Measurements from ENCODE around the gene GRIN2D. TPM values are rescaled to one million over a fixed set of nuclear protein-coding genes. Genes with fewer than 3 reads are reported as not detected.

GRIN2D gene
- total and polyA plus RNA-seq, 12 donors, result 0.04 to 1.0 (median 0.21) TPM

DNA sequence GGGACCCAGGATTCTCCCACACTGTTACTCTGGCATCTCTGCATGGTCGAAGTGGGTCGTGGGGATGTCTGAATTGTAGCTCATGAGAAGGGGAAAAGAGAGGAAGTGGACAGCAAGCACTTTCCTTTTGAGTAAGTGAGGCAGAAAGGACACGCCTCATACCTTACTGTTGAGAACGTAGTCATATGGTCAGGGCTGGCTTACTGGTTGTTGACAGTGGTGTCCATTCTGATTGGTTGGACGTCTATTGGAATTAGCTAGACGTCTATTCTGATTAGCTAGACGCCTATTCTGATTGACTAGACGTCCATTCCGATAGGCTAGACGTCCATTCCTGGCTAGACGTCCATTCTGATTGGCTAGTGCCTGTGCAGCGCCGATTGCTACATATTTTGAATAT lies 12.4 kb downstream of the GRIN2D start:
- Histone ChIP-seq H3K27ac (no peak overlapping the region), H3K27me3 (peaks cover 0 to 12% (median 0%) of the 10 kb centered on the region in 7 donors), H3K4me1 (no peaks in the 10 kb centered on the region), H3K36me3 (no peaks in the 10 kb centered on the region), H3K4me3 (no peak overlapping the region), H3K9me3 (peaks cover 0 to 5% (median 0%) of the 10 kb centered on the region in 11 donors)
- intact Hi-C loops (cut with DNase I), result no loop called here
- ATAC-seq (no peak), DNase-seq (no peak)
- TF ChIP-seq, protein P1, sequence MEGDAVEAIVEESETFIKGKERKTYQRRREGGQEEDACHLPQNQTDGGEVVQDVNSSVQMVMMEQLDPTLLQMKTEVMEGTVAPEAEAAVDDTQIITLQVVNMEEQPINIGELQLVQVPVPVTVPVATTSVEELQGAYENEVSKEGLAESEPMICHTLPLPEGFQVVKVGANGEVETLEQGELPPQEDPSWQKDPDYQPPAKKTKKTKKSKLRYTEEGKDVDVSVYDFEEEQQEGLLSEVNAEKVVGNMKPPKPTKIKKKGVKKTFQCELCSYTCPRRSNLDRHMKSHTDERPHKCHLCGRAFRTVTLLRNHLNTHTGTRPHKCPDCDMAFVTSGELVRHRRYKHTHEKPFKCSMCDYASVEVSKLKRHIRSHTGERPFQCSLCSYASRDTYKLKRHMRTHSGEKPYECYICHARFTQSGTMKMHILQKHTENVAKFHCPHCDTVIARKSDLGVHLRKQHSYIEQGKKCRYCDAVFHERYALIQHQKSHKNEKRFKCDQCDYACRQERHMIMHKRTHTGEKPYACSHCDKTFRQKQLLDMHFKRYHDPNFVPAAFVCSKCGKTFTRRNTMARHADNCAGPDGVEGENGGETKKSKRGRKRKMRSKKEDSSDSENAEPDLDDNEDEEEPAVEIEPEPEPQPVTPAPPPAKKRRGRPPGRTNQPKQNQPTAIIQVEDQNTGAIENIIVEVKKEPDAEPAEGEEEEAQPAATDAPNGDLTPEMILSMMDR (IDR thresholded peaks at IDR 0.05), result no peak
- 76 to 84% methylated on average over 13 of the region's 13 CpGs for WGBS, 2 donors

DNA sequence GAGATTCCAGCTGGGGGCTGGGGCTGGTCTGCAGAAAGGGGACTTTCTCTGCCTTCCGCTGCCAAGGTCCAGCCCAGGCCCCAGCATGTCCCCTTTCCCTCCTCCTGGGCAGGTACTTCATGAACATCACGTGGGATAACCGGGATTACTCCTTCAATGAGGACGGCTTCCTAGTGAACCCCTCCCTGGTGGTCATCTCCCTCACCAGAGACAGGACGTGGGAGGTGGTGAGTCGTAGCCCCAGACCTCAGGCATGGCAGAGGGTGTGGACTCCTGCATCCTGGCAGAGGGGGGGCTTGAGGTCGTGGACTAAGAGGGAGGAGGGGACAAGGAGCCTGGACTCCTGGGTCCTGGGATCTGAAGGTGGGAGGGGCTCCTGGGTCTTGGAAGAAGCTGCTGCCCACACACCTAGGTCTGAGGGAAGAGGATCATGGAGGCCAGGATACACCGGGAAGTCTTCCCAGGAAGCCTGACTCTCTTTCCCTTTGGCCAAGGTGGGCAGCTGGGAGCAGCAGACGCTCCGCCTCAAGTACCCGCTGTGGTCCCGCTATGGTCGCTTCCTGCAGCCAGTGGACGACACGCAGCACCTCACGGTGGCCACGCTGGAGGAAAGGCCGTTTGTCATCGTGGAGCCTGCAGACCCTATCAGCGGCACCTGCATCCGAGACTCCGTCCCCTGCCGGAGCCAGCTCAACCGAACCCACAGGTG lies 20.6 kb downstream of the GRIN2D start:
- peaks cover 0 to 16% (median 6%) of the 10 kb centered on the region in 9 donors for H3K4me1 ChIP-seq

DNA sequence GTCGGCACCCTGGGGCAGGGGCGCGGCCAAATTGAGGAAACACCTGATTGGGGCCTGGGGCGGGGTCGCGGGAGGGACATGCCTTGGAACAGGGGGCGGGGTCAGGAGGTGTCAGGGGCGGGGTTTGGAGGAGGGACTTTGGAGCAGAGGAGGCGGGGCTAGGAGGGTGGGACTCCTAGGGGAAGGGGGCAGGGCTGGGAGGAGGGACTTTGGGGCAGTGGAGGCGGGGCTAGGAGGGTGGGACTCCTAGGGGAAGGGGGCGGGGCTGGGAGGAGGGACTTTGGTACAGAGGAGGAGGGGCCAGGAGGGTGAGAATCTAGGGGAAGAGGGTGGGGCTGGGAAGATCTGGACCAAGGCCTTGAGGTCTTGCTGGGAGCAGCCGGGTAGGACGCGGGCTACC lies 21.9 kb downstream of the GRIN2D start:
- Histone ChIP-seq H3K4me3 (peak overlapping the region in 7 of 10 donors; percentile 8 to 42 (median 31)), H3K27ac (no peak overlapping the region), H3K4me1 (peaks cover 0 to 16% (median 6%) of the 10 kb centered on the region in 9 donors), H3K27me3 (peaks cover 0 to 27% (median 9%) of the 10 kb centered on the region in 7 donors), H3K9me3 (no peaks in the 10 kb centered on the region), H3K36me3 (no peaks in the 10 kb centered on the region)
- TF ChIP-seq, protein P1 (IDR thresholded peaks at IDR 0.05), result no peak
- ATAC-seq (peak; percentile 64 to 91 (median 85)), DNase-seq (peak; percentile 76 to 83)
- WGBS, 2 donors, result 26 to 30% methylated on average over 13 to 14 of the region's 14 CpGs
- intact Hi-C loops (cut with DNase I), result no loop called here

More for the DNA sequence above, 20.6 kb downstream of the GRIN2D start:
- H3K27ac ChIP-seq, result no peak overlapping the region
- H3K27me3 ChIP-seq, result peaks cover 0 to 27% (median 9%) of the 10 kb centered on the region in 7 donors
- H3K36me3 ChIP-seq, result no peaks in the 10 kb centered on the region
- H3K4me3 ChIP-seq, result peak overlapping the region in 3 of 10 donors; percentile 27 to 33 (median 31)
- no peak for ATAC-seq
- TF ChIP-seq, protein P1 (IDR thresholded peaks at IDR 0.05), result no peak
- intact Hi-C loops (cut with DNase I), result no loop called here
- 39 to 49% methylated on average over 24 of the region's 24 CpGs for WGBS, 2 donors
- no peak for DNase-seq
- no peaks in the 10 kb centered on the region for H3K9me3 ChIP-seq

DNA sequence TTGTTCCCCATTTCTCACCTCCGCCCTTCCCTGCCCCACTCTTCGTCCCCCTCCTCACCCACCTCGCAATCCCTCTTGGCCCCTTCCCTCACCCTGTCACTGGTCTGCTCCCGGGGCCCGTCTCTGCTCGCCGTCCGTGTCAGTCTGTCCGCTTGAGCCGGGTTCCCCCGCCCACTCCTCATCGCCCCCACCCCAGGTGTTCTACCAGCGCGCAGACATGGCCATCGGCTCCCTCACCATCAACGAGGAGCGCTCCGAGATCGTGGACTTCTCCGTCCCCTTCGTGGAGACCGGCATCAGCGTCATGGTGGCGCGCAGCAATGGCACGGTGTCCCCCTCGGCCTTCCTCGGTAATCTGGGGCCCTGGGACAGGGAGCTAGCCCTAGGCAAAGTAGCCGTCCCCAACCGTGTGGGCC lies 22.3 kb downstream of the GRIN2D start:
- peak overlapping the region in 5 of 10 donors; percentile 8 to 42 (median 24) for H3K4me3 ChIP-seq
- H3K4me1 ChIP-seq, result peaks cover 0 to 16% (median 6%) of the 10 kb centered on the region in 9 donors
- TF ChIP-seq, protein P1 (IDR thresholded peaks at IDR 0.05), result no peak
- WGBS, 2 donors, result 35 to 38% methylated on average over 30 of the region's 30 CpGs
- DNase-seq, result no peak
- ATAC-seq, result peak in 3 of 8 donors; percentile 4 to 21 (median 10)
- H3K27me3 ChIP-seq, result peaks cover 0 to 27% (median 9%) of the 10 kb centered on the region in 7 donors
- H3K27ac ChIP-seq, result no peak overlapping the region
- no peaks in the 10 kb centered on the region for H3K9me3 ChIP-seq
- no peaks in the 10 kb centered on the region for H3K36me3 ChIP-seq
- intact Hi-C loops (cut with DNase I), result no loop called here
